PC-9 (cell line): Measurements from ENCODE around the gene ZNF48. TPM values are rescaled to one million over a fixed set of nuclear protein-coding genes. Genes with fewer than 3 reads are reported as not detected.
A peak's percentile ranks its signal among the peaks of the same experiment; 100 is the strongest.

Experiments
- BruUV-seq: library from RNA; stranded (reverse); fragments of 400-500 nt; replicated peaks from 2 replicates; lab custom pipeline; 2021; lab: Mats Ljungman, UMichigan
- CTCF ChIA-PET: fragments of 300-600 bp; sonication (Branson Sonifier 250); formaldehyde crosslinking; loops from one replicate; lab custom pipeline; 2022; ENCODE audit warnings: antibody characterized with exemption; lab: Charles Lee
- POLR2A ChIA-PET: fragments of 300-600 bp; sonication (Branson Sonifier 250); formaldehyde crosslinking; loops from one replicate; lab custom pipeline; 2022; ENCODE audit warnings: antibody characterized with exemption; ENCODE audit not compliant: unreplicated experiment; lab: Charles Lee
- DNase-seq, 2 experiments: peaks; one replicate each; pipeline versions ENCODE4 v3.0.0 to v3.0.0-alpha.2; 2015 to 2022; ENCODE audit warnings: mixed read lengths in 1 of 2
- H2AFZ ChIP-seq: fragments of 200-600 bp; sonication (generic); 2 replicates; pipeline ENCODE4 v1.8.1; 2017; ENCODE audit warnings: antibody characterized with exemption
- H3F3A ChIP-seq: fragments of 200-600 bp; sonication (generic); 2 replicates; pipeline ENCODE4 v1.8.1; 2017; ENCODE audit warnings: antibody characterized with exemption, mild to moderate bottlenecking, low read depth; ENCODE audit not compliant: insufficient read depth
- H3K27ac ChIP-seq: fragments of 200-600 bp; sonication (generic); 2 replicates; pipeline ENCODE4 v1.6.1; 2016; ENCODE audit warnings: mixed run types
- H3K27me3 ChIP-seq: fragments of 200-600 bp; sonication (generic); 2 replicates; pipeline ENCODE4 v1.6.1; 2016; ENCODE audit warnings: low read depth, mixed run types; ENCODE audit not compliant: insufficient read depth
- H3K36me3 ChIP-seq: fragments of 200-600 bp; sonication (generic); 2 replicates; pipeline ENCODE4 v1.6.1; 2016; ENCODE audit warnings: low read depth, mixed run types
- H3K4me1 ChIP-seq: fragments of 200-600 bp; sonication (generic); replicated peaks from 2 replicates; pipeline ENCODE4 v1.6.1; 2016; ENCODE audit warnings: mixed run types; ENCODE audit not compliant: insufficient read depth
- H3K4me2 ChIP-seq: fragments of 200-600 bp; sonication (generic); 2 replicates; pipeline ENCODE4 v1.6.1; 2017; ENCODE audit warnings: mixed run types
- H3K4me3 ChIP-seq: fragments of 200-600 bp; sonication (generic); 2 replicates; pipeline ENCODE4 v1.6.1; 2016; ENCODE audit warnings: mixed run types
- H3K79me2 ChIP-seq: fragments of 200-600 bp; sonication (generic); 2 replicates; pipeline ENCODE4 v1.6.1; 2017; ENCODE audit warnings: low read depth, mixed run types
- H3K9me2 ChIP-seq: fragments of 200-600 bp; sonication (generic); 2 replicates; pipeline ENCODE4 v1.8.1; 2017; ENCODE audit warnings: mild to moderate bottlenecking; ENCODE audit not compliant: insufficient read depth
- H3K9me3 ChIP-seq: fragments of 200-600 bp; sonication (generic); 2 replicates; pipeline ENCODE4 v1.8.1; 2016; ENCODE audit warnings: low read depth; ENCODE audit not compliant: insufficient read depth
- H4K20me1 ChIP-seq: fragments of 200-600 bp; sonication (generic); 2 replicates; pipeline ENCODE4 v1.8.1; 2017; ENCODE audit not compliant: insufficient read depth
- CTCF ChIP-seq: fragments of 200-600 bp; sonication (generic); conservative IDR thresholded peaks from 2 replicates; pipeline ENCODE4 v1.6.1; 2017; ENCODE audit warnings: mixed run types, antibody characterized with exemption, mild to moderate bottlenecking, moderate library complexity
- EZH2 ChIP-seq: fragments of 200-600 bp; sonication (generic); IDR thresholded peaks from 2 replicates; pipeline ENCODE4 v1.8.0; 2017; ENCODE audit warnings: antibody characterized with exemption, low read depth
- intact Hi-C: fragments of 100-400 bp; cut with micrococcal nuclease; formaldehyde crosslinking; loops from one replicate; pipeline ENCODE4 v1.10.0; 2022; ENCODE audit not compliant: unreplicated experiment
- total RNA-seq: library from RNA; stranded (reverse); gene quantifications from 2 replicates; pipeline ENCODE4 v1.2.3, GENCODE V29; 2021

The ZNF48 gene
- total RNA-seq, 1 experiment from 2014 or later = 20.1 TPM

GRCh38 chr16:30445408-30446202 lies 50.4 kb downstream of the ZNF48 start, which contains the start of gene SEPHS2:
SEPHS2 (minus strand) TSS chr16:30445874; CDS start chr16:30445727, 147 bp downstream.
- ChIA-PET CTCF (interaction anchor here (1.2 to 1.5 kb wide), 2 partner anchors 16 to 46 kb away, joined by 4 to 5 read pairs; partner anchors contain the start of gene DCTPP1), POLR2A (interaction anchor here (0.5 to 1.0 kb wide), 2 partner anchors 83 to 393 kb away, joined by 3 to 4 read pairs; a partner anchor contains a TSS)
- Histone ChIP-seq H3K9me3 (no peaks in the 10 kb centered on the region; the same call in 1 of the 2 replicates), H3K4me1 (peaks cover 26% of the 10 kb centered on the region), H3K9me2 (no peaks in the 10 kb centered on the region), H3K79me2 (peaks cover 24% of the 10 kb centered on the region), H3K27ac (peak within 1 kb of the TSS; percentile 62), H3K36me3 (0 out of 2 replicates have a peak, but pooled peaks cover 10% of the 10 kb centered on the region), H3F3A (peaks cover 26% of the 10 kb centered on the region), H3K27me3 (no peaks in the 10 kb centered on the region), H3K4me3 (peak within 1 kb of the TSS; percentile 73), H2AFZ (peak within 1 kb of the TSS; percentile 92), H3K4me2 (peak within 1 kb of the TSS; percentile 87), H4K20me1 (peaks cover 10% of the 10 kb centered on the region)
- DNase-seq = peak; percentile 97 to 99
- TF ChIP-seq CTCF = peak; percentile 55; the same call in 1 of the 2 replicates
- TF ChIP-seq EZH2 = no peak
- intact Hi-C loops = loop anchor here (1.0 kb wide), 2 partner anchors 82 to 189 kb away; no protein-coding TSS in a partner anchor
- TSS peak; percentile 82 for BruUV-seq

GRCh38 chr16:30446203-30446595 lies 51.0 kb downstream of the ZNF48 start:
- TF ChIP-seq EZH2 = no peak
- no peak for TF ChIP-seq CTCF
- ChIA-PET CTCF (interaction anchor here (1.5 kb wide), 1 partner anchor 45 kb away, joined by 5 read pairs; no protein-coding TSS in a partner anchor), POLR2A (interaction anchor here (0.8 kb wide), 1 partner anchor 64 kb away, joined by 4 read pairs; no protein-coding TSS in a partner anchor)
- H3K4me1 ChIP-seq = peaks cover 26% of the 10 kb centered on the region
- H3K9me2 ChIP-seq = no peaks in the 10 kb centered on the region
- H3K36me3 ChIP-seq = 0 out of 2 replicates have a peak, but pooled peaks cover 10% of the 10 kb centered on the region
- no peaks in the 10 kb centered on the region; the same call in 1 of the 2 replicates for H3K9me3 ChIP-seq
- intact Hi-C loops = no loop called here
- no peaks in the 10 kb centered on the region for H3K27me3 ChIP-seq
- peaks cover 24% of the 10 kb centered on the region for H3K79me2 ChIP-seq
- H3K4me3 ChIP-seq = peak overlapping the region; percentile 73
- peak overlapping the region; percentile 62 for H3K27ac ChIP-seq
- no peak for DNase-seq
- H2AFZ ChIP-seq = peak overlapping the region; percentile 92
- peaks cover 10% of the 10 kb centered on the region for H4K20me1 ChIP-seq
- H3K4me2 ChIP-seq = peak overlapping the region; percentile 87
- no TSS peak for BruUV-seq
- peaks cover 26% of the 10 kb centered on the region for H3F3A ChIP-seq

- POLR2A ChIA-PET = no interaction called here
- TF ChIP-seq CTCF (no peak), EZH2 (no peak)
- Histone ChIP-seq H4K20me1 (peaks cover 10% of the 10 kb centered on the region), H2AFZ (no peak overlapping the region), H3K4me1 (peaks cover 26% of the 10 kb centered on the region), H3F3A (peaks cover 20% of the 10 kb centered on the region), H3K4me2 (no peak overlapping the region), H3K9me3 (no peaks in the 10 kb centered on the region; the same call in 1 of the 2 replicates), H3K4me3 (no peak overlapping the region), H3K79me2 (peaks cover 24% of the 10 kb centered on the region), H3K36me3 (0 out of 2 replicates have a peak, but pooled peaks cover 10% of the 10 kb centered on the region), H3K9me2 (no peaks in the 10 kb centered on the region), H3K27me3 (no peaks in the 10 kb centered on the region), H3K27ac (no peak overlapping the region)
- CTCF ChIA-PET = interaction anchor here (0.5 to 0.7 kb wide), 3 partner anchors 46 to 246 kb away, joined by 3 to 8 read pairs (median 5); no protein-coding TSS in a partner anchor
- no TSS peak for BruUV-seq
- no peak for DNase-seq
- intact Hi-C loops = no loop called here
Measured at GRCh38 chr16:30447512-30448226, 52.4 kb downstream of the ZNF48 start.
